Trophoblast cell (in vitro differentiated cells and primary cell): ENCODE results near the gene SLC35F1.

Experiments
- DNase-seq, 2 donors: peaks; one replicate each; pipeline ENCODE4 v3.0.0-alpha.2; 2016
- H2AFZ ChIP-seq: 2 replicates; pipeline ENCODE4 v1.6.1; 2013; ENCODE audit warnings: low read length, moderate library complexity, mild to moderate bottlenecking; ENCODE audit not compliant: insufficient read depth, poor library complexity
- H2AK5ac ChIP-seq: 2 replicates; pipeline ENCODE4 v1.6.1; 2013; ENCODE audit warnings: mild to moderate bottlenecking, low read length
- H2BK120ac ChIP-seq: 2 replicates; pipeline ENCODE4 v1.6.1; 2013; ENCODE audit warnings: low read length, mild to moderate bottlenecking, moderate library complexity; ENCODE audit not compliant: insufficient read depth, poor library complexity
- H2BK12ac ChIP-seq: 2 replicates; pipeline ENCODE4 v1.6.1; 2013; ENCODE audit warnings: mild to moderate bottlenecking, low read length, moderate library complexity
- H2BK5ac ChIP-seq: 2 replicates; pipeline ENCODE4 v1.6.1; 2013; ENCODE audit warnings: low read length, low read depth, moderate library complexity, mild to moderate bottlenecking; ENCODE audit not compliant: poor library complexity
- H3K14ac ChIP-seq: 2 replicates; pipeline ENCODE4 v1.6.1; 2013; ENCODE audit warnings: mild to moderate bottlenecking, low read length
- H3K18ac ChIP-seq: 2 replicates; pipeline ENCODE4 v1.6.1; 2013; ENCODE audit warnings: mild to moderate bottlenecking, low read length
- H3K23ac ChIP-seq: 2 replicates; pipeline ENCODE4 v1.6.1; 2013; ENCODE audit warnings: low read length
- H3K27ac ChIP-seq: 2 replicates; pipeline ENCODE4 v1.5.1; 2013; ENCODE audit warnings: low read depth, mild to moderate bottlenecking, inconsistent platforms, low read length, moderate library complexity
- H3K27me3 ChIP-seq: 2 replicates; pipeline ENCODE4 v1.6.1; 2013; ENCODE audit warnings: inconsistent platforms, mild to moderate bottlenecking, low read length, moderate library complexity; ENCODE audit not compliant: insufficient read depth
- H3K36me3 ChIP-seq, 2 experiments: 1 replicate in 1 of 2; 2 replicates in 1 of 2; pipeline ENCODE4 v1.6.1; 2013; ENCODE audit warnings: low read length in 2 of 2, mild to moderate bottlenecking in 2 of 2, moderate library complexity in 1 of 2; ENCODE audit not compliant: insufficient read depth in 2 of 2, control insufficient read depth in 1 of 2
- H3K4ac ChIP-seq: 2 replicates; pipeline ENCODE4 v1.6.1; 2013; ENCODE audit warnings: low read depth, mild to moderate bottlenecking, low read length, moderate library complexity
- H3K4me1 ChIP-seq, 2 experiments: 1 replicate in 1 of 2; 2 replicates in 1 of 2; pipeline ENCODE4 v1.6.1; 2013; ENCODE audit warnings: low read length in 2 of 2, mild to moderate bottlenecking in 2 of 2, moderate library complexity in 1 of 2; ENCODE audit not compliant: insufficient read depth in 2 of 2, control insufficient read depth in 1 of 2
- H3K4me2 ChIP-seq: 2 replicates; pipeline ENCODE4 v1.6.1; 2013; ENCODE audit warnings: inconsistent platforms, mild to moderate bottlenecking, low read length, moderate library complexity
- H3K4me3 ChIP-seq: 2 replicates; pipeline ENCODE4 v1.5.1; 2013; ENCODE audit warnings: mild to moderate bottlenecking, low read depth, low read length, inconsistent platforms
- H3K79me1 ChIP-seq: one replicate; pipeline ENCODE4 v1.6.1; 2013; ENCODE audit warnings: low read length
- H3K79me2 ChIP-seq: 2 replicates; pipeline ENCODE4 v1.6.1; 2013; ENCODE audit warnings: low read length, mild to moderate bottlenecking; ENCODE audit not compliant: control insufficient read depth, insufficient read depth, poor library complexity
- H3K9ac ChIP-seq: 2 replicates; pipeline ENCODE4 v1.6.1; 2013; ENCODE audit warnings: mild to moderate bottlenecking, low read length
- H3K9me3 ChIP-seq: 2 replicates; pipeline ENCODE4 v1.6.1; 2013; ENCODE audit warnings: low read depth, mild to moderate bottlenecking, control low read depth, inconsistent platforms, low read length; ENCODE audit not compliant: insufficient read depth
- H4K12ac ChIP-seq: 2 replicates; pipeline ENCODE4 v1.6.1; 2013; ENCODE audit warnings: low read depth, mild to moderate bottlenecking, low read length, moderate library complexity
- H4K8ac ChIP-seq: 2 replicates; pipeline ENCODE4 v1.6.1; 2013; ENCODE audit warnings: low read depth, mild to moderate bottlenecking, low read length, moderate library complexity
- H4K91ac ChIP-seq: one replicate; pipeline ENCODE4 v1.6.1; 2013; ENCODE audit warnings: low read depth, mild to moderate bottlenecking, low read length, moderate library complexity
- WGBS: extraction: QIAGEN DNeasy Blood & Tissue Kit; methylation state at CpG from one replicate; pipeline ENCODE4 v1.1.7; 2013; ENCODE audit warnings: missing lambda C conversion rate; ENCODE audit not compliant: insufficient read length, insufficient coverage; ENCODE audit errors: extremely low coverage; 5-methylcytosine and 5-hydroxymethylcytosine counted together

Gene SLC35F1

GRCh38 chr6:118152524-118152923 lies 245.5 kb downstream of the SLC35F1 start:
- no peak overlapping the region for H3K14ac ChIP-seq
- H3K4me3 ChIP-seq, result no peak overlapping the region
- no peak overlapping the region for H2AK5ac ChIP-seq
- no peaks in the 10 kb centered on the region for H3K4me1 ChIP-seq
- no peak overlapping the region for H3K18ac ChIP-seq
- H3K9me3 ChIP-seq, result no peaks in the 10 kb centered on the region
- no peak overlapping the region for H3K9ac ChIP-seq
- no peak overlapping the region for H3K4ac ChIP-seq
- H3K27me3 ChIP-seq, result no peaks in the 10 kb centered on the region
- no peak overlapping the region for H3K4me2 ChIP-seq
- no peak overlapping the region for H4K12ac ChIP-seq
- no peak overlapping the region for H3K23ac ChIP-seq
- H2BK120ac ChIP-seq, result no peak overlapping the region
- H2AFZ ChIP-seq, result no peak overlapping the region
- DNase-seq, result no peak
- no peaks in the 10 kb centered on the region for H3K79me2 ChIP-seq
- H4K8ac ChIP-seq, result no peak overlapping the region
- no peaks in the 10 kb centered on the region for H3K36me3 ChIP-seq
- no peak overlapping the region for H2BK12ac ChIP-seq
- H4K91ac ChIP-seq, result no peak overlapping the region
- H3K27ac ChIP-seq, result no peak overlapping the region
- no peaks in the 10 kb centered on the region for H3K79me1 ChIP-seq
- no peak overlapping the region for H2BK5ac ChIP-seq

- H3K4me3 ChIP-seq, result no peak overlapping the region
- no peak overlapping the region for H3K23ac ChIP-seq
- no peak overlapping the region for H3K27ac ChIP-seq
- H4K91ac ChIP-seq, result no peak overlapping the region
- H3K27me3 ChIP-seq, result no peaks in the 10 kb centered on the region
- no peak overlapping the region for H2BK120ac ChIP-seq
- H3K79me1 ChIP-seq, result no peaks in the 10 kb centered on the region
- no peaks in the 10 kb centered on the region for H3K9me3 ChIP-seq
- no peak overlapping the region for H3K4ac ChIP-seq
- H3K9ac ChIP-seq, result no peak overlapping the region
- H3K14ac ChIP-seq, result no peak overlapping the region
- no peaks in the 10 kb centered on the region for H3K4me1 ChIP-seq
- no peaks in the 10 kb centered on the region for H3K79me2 ChIP-seq
- no peak overlapping the region for H2AK5ac ChIP-seq
- H2BK12ac ChIP-seq, result no peak overlapping the region
- H4K12ac ChIP-seq, result no peak overlapping the region
- H2AFZ ChIP-seq, result no peak overlapping the region
- no peaks in the 10 kb centered on the region for H3K36me3 ChIP-seq
- H3K4me2 ChIP-seq, result no peak overlapping the region
- H3K18ac ChIP-seq, result no peak overlapping the region
- no peak overlapping the region for H2BK5ac ChIP-seq
- no peak for DNase-seq
- no CpG with 5 or more reads among the region's 1 CpG for WGBS
- no peak overlapping the region for H4K8ac ChIP-seq
Measured at GRCh38 chr6:118161343-118161742, 254.3 kb downstream of the SLC35F1 start.

- H3K4me2 ChIP-seq, result no peak overlapping the region
- no peaks in the 10 kb centered on the region for H3K27me3 ChIP-seq
- H3K4ac ChIP-seq, result no peak overlapping the region
- no peak overlapping the region for H4K8ac ChIP-seq
- no peaks in the 10 kb centered on the region for H3K79me1 ChIP-seq
- no peak for DNase-seq
- no peak overlapping the region for H2AFZ ChIP-seq
- no peaks in the 10 kb centered on the region for H3K4me1 ChIP-seq
- H3K14ac ChIP-seq, result no peak overlapping the region
- H2BK12ac ChIP-seq, result no peak overlapping the region
- no peak overlapping the region for H2BK120ac ChIP-seq
- H4K12ac ChIP-seq, result no peak overlapping the region
- no peak overlapping the region for H2BK5ac ChIP-seq
- H3K9me3 ChIP-seq, result no peaks in the 10 kb centered on the region
- no peak overlapping the region for H2AK5ac ChIP-seq
- H3K27ac ChIP-seq, result no peak overlapping the region
- no peaks in the 10 kb centered on the region for H3K79me2 ChIP-seq
- WGBS, result no CpG with 5 or more reads among the region's 1 CpG
- no peak overlapping the region for H4K91ac ChIP-seq
- no peak overlapping the region for H3K9ac ChIP-seq
- no peak overlapping the region for H3K18ac ChIP-seq
- no peaks in the 10 kb centered on the region for H3K36me3 ChIP-seq
- H3K4me3 ChIP-seq, result no peak overlapping the region
- H3K23ac ChIP-seq, result no peak overlapping the region
Measured at GRCh38 chr6:118163542-118163941, 256.5 kb downstream of the SLC35F1 start.

GRCh38 chr6:118165500-118165899 lies 258.4 kb downstream of the SLC35F1 start:
- no peak overlapping the region for H4K8ac ChIP-seq
- H4K91ac ChIP-seq, result no peak overlapping the region
- H2AK5ac ChIP-seq, result no peak overlapping the region
- no peak overlapping the region for H3K18ac ChIP-seq
- no peaks in the 10 kb centered on the region for H3K79me1 ChIP-seq
- H4K12ac ChIP-seq, result no peak overlapping the region
- H3K79me2 ChIP-seq, result no peaks in the 10 kb centered on the region
- H3K4ac ChIP-seq, result no peak overlapping the region
- DNase-seq, result no peak
- no peak overlapping the region for H2BK12ac ChIP-seq
- H3K9ac ChIP-seq, result no peak overlapping the region
- H3K4me3 ChIP-seq, result no peak overlapping the region
- H3K9me3 ChIP-seq, result no peaks in the 10 kb centered on the region
- no peaks in the 10 kb centered on the region for H3K36me3 ChIP-seq
- H2AFZ ChIP-seq, result no peak overlapping the region
- H3K4me2 ChIP-seq, result no peak overlapping the region
- no peak overlapping the region for H3K27ac ChIP-seq
- WGBS, result no CpG with 5 or more reads among the region's 1 CpG
- H3K14ac ChIP-seq, result no peak overlapping the region
- no peak overlapping the region for H2BK5ac ChIP-seq
- H3K23ac ChIP-seq, result no peak overlapping the region
- H3K4me1 ChIP-seq, result no peaks in the 10 kb centered on the region
- no peaks in the 10 kb centered on the region for H3K27me3 ChIP-seq
- H2BK120ac ChIP-seq, result no peak overlapping the region
